ENCODE data around the gene CCDC149. TPM values are rescaled to one million over a fixed set of nuclear protein-coding genes. Genes with fewer than 3 reads are reported as not detected.

CCDC149 gene
- total RNA-seq, 1 experiment from 2014 or later, result 7.9 TPM

- H3K4me3 ChIP-seq (ENCODE audit: low read length), result no peak overlapping the region
- CTCF ChIA-PET, result no interaction called here
- POLR2A ChIA-PET (ENCODE audit: unreplicated experiment), result no interaction called here
Observed at GRCh38 chr4:24816797-24817196, 96.0 kb downstream of the CCDC149 start.

GRCh38 chr4:24813732-24814131 is 99.1 kb downstream of the CCDC149 start:
- DNase-seq, result no peak
- H4K20me1 ChIP-seq (ENCODE audit: low read length), result no peaks in the 10 kb centered on the region
- H3K9ac ChIP-seq (ENCODE audit: low read length), result no peak overlapping the region
- no peaks in the 10 kb centered on the region for H3F3A ChIP-seq (ENCODE audit: low read length, unreplicated experiment)
- H3K4me3 ChIP-seq (ENCODE audit: low read length), result no peak overlapping the region
- intact Hi-C loops (cut with micrococcal nuclease), result no loop called here
- no peak for TF ChIP-seq EZH2phosphoT487 (IDR thresholded peaks at IDR 0.05; ENCODE audit: borderline replicate concordance, low read length)
- TF ChIP-seq CTCF (conservative IDR thresholded peaks at IDR 0.05; ENCODE audit: low read depth, low read length), result no peak
- TF ChIP-seq EZH2 (IDR thresholded peaks at IDR 0.05; ENCODE audit: low read length, unreplicated experiment), result no peak
- no peaks in the 10 kb centered on the region for H3K79me2 ChIP-seq (ENCODE audit: low read length)
- H3K9me3 ChIP-seq (ENCODE audit: low read length), result no peaks in the 10 kb centered on the region
- no peaks in the 10 kb centered on the region for H3K9me2 ChIP-seq (replicated peaks; ENCODE audit: low read length)
- BruUV-seq (replicated peaks), result no TSS peak
- H3K4me2 ChIP-seq (ENCODE audit: low read length), result no peak overlapping the region
- ChIA-PET CTCF (interaction anchor here (0.8 kb wide), 1 partner anchor 167 kb away, joined by 3 read pairs; no protein-coding TSS in a partner anchor), POLR2A (ENCODE audit: unreplicated experiment) (no interaction called here)
- H3K4me1 ChIP-seq (ENCODE audit: insufficient read depth, low read length), result no peaks in the 10 kb centered on the region
- H2AFZ ChIP-seq (ENCODE audit: low read length), result no peak overlapping the region
- H3K27me3 ChIP-seq (ENCODE audit: low read length), result no peaks in the 10 kb centered on the region
- H3K27ac ChIP-seq (ENCODE audit: low read length), result no peak overlapping the region
- no peaks in the 10 kb centered on the region for H3K36me3 ChIP-seq (ENCODE audit: low read depth, low read length)
- ATAC-seq, result no peak

More at GRCh38 chr4:24816797-24817196, 96.0 kb downstream of the CCDC149 start:
- H3K4me2 ChIP-seq (ENCODE audit: low read length), result no peak overlapping the region
- H3K9me3 ChIP-seq (ENCODE audit: low read length), result no peaks in the 10 kb centered on the region
- intact Hi-C loops (cut with micrococcal nuclease), result no loop called here
- no TSS peak for BruUV-seq (replicated peaks)
- DNase-seq, result no peak
- no peak overlapping the region for H3K9ac ChIP-seq (ENCODE audit: low read length)
- H3K79me2 ChIP-seq (ENCODE audit: low read length), result no peaks in the 10 kb centered on the region
- no peak overlapping the region for H2AFZ ChIP-seq (ENCODE audit: low read length)
- no peaks in the 10 kb centered on the region for H3K27me3 ChIP-seq (ENCODE audit: low read length)
- no peak overlapping the region for H3K27ac ChIP-seq (ENCODE audit: low read length)
- ATAC-seq, result no peak
- no peaks in the 10 kb centered on the region for H3F3A ChIP-seq (ENCODE audit: low read length, unreplicated experiment)
- no peaks in the 10 kb centered on the region for H4K20me1 ChIP-seq (ENCODE audit: low read length)
- no peaks in the 10 kb centered on the region for H3K9me2 ChIP-seq (replicated peaks; ENCODE audit: low read length)
- H3K4me1 ChIP-seq (ENCODE audit: insufficient read depth, low read length), result no peaks in the 10 kb centered on the region
- TF ChIP-seq CTCF (conservative IDR thresholded peaks at IDR 0.05; ENCODE audit: low read depth, low read length) (no peak), EZH2 (IDR thresholded peaks at IDR 0.05; ENCODE audit: low read length, unreplicated experiment) (no peak), EZH2phosphoT487 (IDR thresholded peaks at IDR 0.05; ENCODE audit: borderline replicate concordance, low read length) (no peak)
- no peaks in the 10 kb centered on the region for H3K36me3 ChIP-seq (ENCODE audit: low read depth, low read length)

- no peak for ATAC-seq
- Histone ChIP-seq H2AFZ (ENCODE audit: low read length) (no peak overlapping the region), H3K9me3 (ENCODE audit: low read length) (no peaks in the 10 kb centered on the region), H3K4me1 (ENCODE audit: insufficient read depth, low read length) (no peaks in the 10 kb centered on the region), H4K20me1 (ENCODE audit: low read length) (no peaks in the 10 kb centered on the region), H3K79me2 (ENCODE audit: low read length) (no peaks in the 10 kb centered on the region), H3K36me3 (ENCODE audit: low read depth, low read length) (no peaks in the 10 kb centered on the region), H3K27ac (ENCODE audit: low read length) (no peak overlapping the region), H3K4me2 (ENCODE audit: low read length) (no peak overlapping the region), H3F3A (ENCODE audit: low read length, unreplicated experiment) (no peaks in the 10 kb centered on the region), H3K4me3 (ENCODE audit: low read length) (no peak overlapping the region), H3K27me3 (ENCODE audit: low read length) (no peaks in the 10 kb centered on the region), H3K9me2 (replicated peaks; ENCODE audit: low read length) (no peaks in the 10 kb centered on the region), H3K9ac (ENCODE audit: low read length) (no peak overlapping the region)
- no peak for DNase-seq
- ChIA-PET CTCF (no interaction called here), POLR2A (ENCODE audit: unreplicated experiment) (no interaction called here)
- intact Hi-C loops (cut with micrococcal nuclease), result no loop called here
- no TSS peak for BruUV-seq (replicated peaks)
- TF ChIP-seq EZH2phosphoT487 (IDR thresholded peaks at IDR 0.05; ENCODE audit: borderline replicate concordance, low read length), result no peak
- TF ChIP-seq CTCF (conservative IDR thresholded peaks at IDR 0.05; ENCODE audit: low read depth, low read length), result no peak
- no peak for TF ChIP-seq EZH2 (IDR thresholded peaks at IDR 0.05; ENCODE audit: low read length, unreplicated experiment)
Observed at GRCh38 chr4:24810871-24811631, 101.8 kb downstream of the CCDC149 start.
